HFFc6 (cell line): ENCODE data around the gene TBC1D3G. TPM values are rescaled to one million over a fixed set of nuclear protein-coding genes. Genes with fewer than 3 reads are reported as not detected.
"Not testable (repeated sequence)": the region's sequence is repeated elsewhere in the genome, so short reads cannot be mapped to it uniquely, and the experiment has no call there.

Source experiments
- DNase-seq: peaks from one replicate; pipeline ENCODE4 v3.0.0-alpha.2; 2018
- H3K27ac Mint-ChIP-seq: 2 replicates; pipeline ENCODE4 v1.8.0; 2020; ENCODE audit warnings: mild to moderate bottlenecking, mixed read lengths
- H3K27me3 Mint-ChIP-seq: 2 replicates; pipeline ENCODE4 v1.8.0; 2021; ENCODE audit warnings: mild to moderate bottlenecking, moderate library complexity, mixed read lengths; ENCODE audit not compliant: insufficient read depth
- H3K36me3 Mint-ChIP-seq: 2 replicates; pipeline ENCODE4 v1.8.0; 2021; ENCODE audit warnings: low read depth, mixed read lengths
- H3K4me1 Mint-ChIP-seq: 2 replicates; pipeline ENCODE4 v1.8.0; 2020; ENCODE audit warnings: low read depth, mixed read lengths
- H3K4me3 Mint-ChIP-seq: 2 replicates; pipeline ENCODE4 v1.8.0; 2020; ENCODE audit warnings: mild to moderate bottlenecking, moderate library complexity, mixed read lengths
- H3K9me3 Mint-ChIP-seq: 2 replicates; pipeline ENCODE4 v1.8.0; 2020; ENCODE audit warnings: mild to moderate bottlenecking, mixed read lengths
- long read RNA-seq: library from polyadenylated mRNA; unstranded; transcript quantifications from one replicate; pipeline ENCODE4 v2.0.0, GENCODE V29; 2019
- total RNA-seq, 6 experiments: library from RNA; stranded (reverse); fragmentation: NEBNext Ultra II Directional; extraction: Animal tissue kit (Norgen Biotek cat#: 25700); gene quantifications; 2 replicates in 1 of 6; 3 replicates in 5 of 6; pipeline ENCODE4 v1.2.3, GENCODE V29; 2021

The TBC1D3G gene
- not detected for total RNA-seq
- long read RNA-seq = 0 reads

DNA sequence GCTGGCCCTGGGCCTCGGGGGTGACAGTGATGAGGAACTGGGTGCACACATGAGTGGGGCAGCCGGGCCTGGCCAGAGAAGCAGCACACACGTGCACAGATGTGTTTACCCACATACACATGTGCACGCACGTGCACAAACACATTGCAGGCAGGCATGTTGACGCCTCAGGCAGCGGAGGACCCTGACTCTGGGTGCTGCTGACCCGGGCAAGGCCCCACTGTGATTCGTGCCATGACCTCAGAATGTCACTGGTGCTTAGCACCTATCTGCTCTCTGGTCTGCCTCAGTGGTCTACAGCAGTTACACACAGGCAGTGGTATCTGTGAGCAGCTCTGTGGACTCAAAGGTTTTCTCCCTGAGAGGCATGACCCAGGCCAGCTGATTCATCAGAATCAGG, at the start of gene TBC1D3G:
TSS of gene TBC1D3G (plus strand) at position 301 of the 400 bp plus-strand sequence. CDS start 1,528 bp downstream, outside the sequence.
- DNase-seq, H3K4me3 Mint-ChIP-seq, H3K27ac Mint-ChIP-seq, H3K36me3 Mint-ChIP-seq, H3K9me3 Mint-ChIP-seq, H3K27me3 Mint-ChIP-seq, H3K4me1 Mint-ChIP-seq: not testable (repeated sequence)

DNA sequence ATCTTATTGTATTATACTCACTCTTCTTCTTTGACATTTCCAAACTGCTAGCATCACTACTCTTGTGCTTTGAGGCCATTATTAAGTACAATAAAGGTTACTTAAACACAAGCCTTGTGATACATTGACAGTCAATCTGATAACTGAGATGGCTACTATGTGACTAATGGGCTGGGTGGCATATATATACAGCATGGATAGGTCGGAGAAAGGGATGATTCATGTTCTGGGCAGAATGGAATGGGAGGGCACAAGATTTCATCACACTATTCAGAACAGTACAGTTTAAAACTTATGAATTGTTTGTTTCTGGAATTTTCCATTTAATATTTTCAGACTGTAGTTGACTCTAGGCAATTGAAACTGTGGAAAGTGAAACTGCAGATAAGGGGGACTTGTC, 40.4 kb upstream of the TBC1D3G start:
- H3K4me1 Mint-ChIP-seq, H3K36me3 Mint-ChIP-seq, H3K27me3 Mint-ChIP-seq, H3K9me3 Mint-ChIP-seq, H3K27ac Mint-ChIP-seq, DNase-seq, H3K4me3 Mint-ChIP-seq: not testable (repeated sequence)

DNA sequence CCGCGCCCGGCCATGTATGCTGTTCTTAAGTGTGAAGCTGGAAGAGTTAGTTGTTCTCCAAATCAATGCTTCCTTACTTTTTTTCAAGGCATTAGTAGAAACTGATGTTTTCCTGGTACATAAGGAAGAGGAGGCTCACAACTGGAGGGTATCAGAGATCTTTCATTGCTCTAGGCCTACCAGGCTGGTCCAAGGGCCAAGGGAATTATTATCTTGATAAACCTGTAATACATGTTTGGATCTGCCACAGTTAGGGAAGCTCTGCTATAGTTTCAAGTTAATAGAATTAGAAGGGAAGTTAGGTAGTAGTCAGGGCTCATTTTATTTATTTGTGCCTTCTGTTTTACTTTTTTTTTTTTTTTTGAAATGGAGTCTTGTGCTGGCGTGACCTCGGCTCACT, 39.5 kb upstream of the TBC1D3G start:
- not testable (repeated sequence) for H3K27me3 Mint-ChIP-seq, DNase-seq, H3K4me1 Mint-ChIP-seq, H3K36me3 Mint-ChIP-seq, H3K27ac Mint-ChIP-seq, H3K4me3 Mint-ChIP-seq, H3K9me3 Mint-ChIP-seq

DNA sequence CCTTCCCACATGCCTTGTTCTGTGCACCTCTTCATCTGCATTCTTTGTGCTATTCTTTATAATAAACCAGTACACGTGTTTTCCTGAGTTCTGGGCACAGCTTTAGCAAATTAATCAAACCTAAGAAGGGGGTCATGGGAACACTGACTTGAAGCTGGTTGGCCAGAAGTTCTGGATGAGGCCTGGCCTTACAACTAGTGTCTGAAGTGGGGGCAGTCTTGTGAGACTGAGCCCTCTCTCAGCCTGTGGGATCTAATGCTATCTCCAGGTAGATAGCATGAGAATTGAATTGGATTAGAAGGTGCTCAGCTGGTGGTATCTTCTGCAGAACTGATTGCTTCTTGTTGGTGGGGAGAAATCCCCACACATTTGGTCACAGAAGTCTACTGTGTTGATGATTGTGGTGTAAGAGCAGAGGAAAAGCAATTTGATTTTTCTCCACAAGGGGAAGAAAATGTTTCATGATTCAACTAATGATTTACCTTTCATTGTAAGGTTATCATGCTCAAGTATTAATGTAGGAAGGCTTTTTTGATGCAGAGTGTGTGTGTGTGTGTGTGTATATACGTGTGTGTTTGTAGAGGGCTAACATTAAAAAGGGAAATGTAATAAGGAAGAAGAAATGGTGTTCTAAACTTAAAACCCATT, 33.6 kb upstream of the TBC1D3G start:
- H3K4me3 Mint-ChIP-seq = not testable (repeated sequence)

DNA sequence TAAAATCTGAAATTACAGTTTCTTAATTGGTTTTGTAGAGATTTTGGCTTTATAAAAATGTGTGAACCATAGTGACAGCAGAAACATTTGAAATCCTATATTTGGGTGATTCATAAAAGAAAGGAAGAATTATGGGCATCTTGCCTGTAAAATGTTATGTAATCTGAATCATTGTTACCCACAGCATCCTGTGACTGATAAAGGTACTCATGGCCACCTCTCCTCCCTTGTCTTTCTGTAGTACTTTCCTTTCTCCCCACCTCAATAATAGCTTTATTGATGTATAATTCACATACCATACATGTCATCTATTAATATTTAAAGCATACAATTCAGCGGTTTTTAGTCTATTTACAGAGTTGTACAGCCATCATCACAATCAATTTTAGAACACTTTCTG, 28.5 kb upstream of the TBC1D3G start:
- DNase-seq, H3K9me3 Mint-ChIP-seq, H3K27ac Mint-ChIP-seq, H3K36me3 Mint-ChIP-seq, H3K4me3 Mint-ChIP-seq, H3K4me1 Mint-ChIP-seq, H3K27me3 Mint-ChIP-seq: not testable (repeated sequence)

More for the DNA sequence above, 33.6 kb upstream of the TBC1D3G start:
- not testable (repeated sequence) for H3K4me1 Mint-ChIP-seq, H3K9me3 Mint-ChIP-seq, DNase-seq, H3K36me3 Mint-ChIP-seq, H3K27ac Mint-ChIP-seq, H3K27me3 Mint-ChIP-seq

DNA sequence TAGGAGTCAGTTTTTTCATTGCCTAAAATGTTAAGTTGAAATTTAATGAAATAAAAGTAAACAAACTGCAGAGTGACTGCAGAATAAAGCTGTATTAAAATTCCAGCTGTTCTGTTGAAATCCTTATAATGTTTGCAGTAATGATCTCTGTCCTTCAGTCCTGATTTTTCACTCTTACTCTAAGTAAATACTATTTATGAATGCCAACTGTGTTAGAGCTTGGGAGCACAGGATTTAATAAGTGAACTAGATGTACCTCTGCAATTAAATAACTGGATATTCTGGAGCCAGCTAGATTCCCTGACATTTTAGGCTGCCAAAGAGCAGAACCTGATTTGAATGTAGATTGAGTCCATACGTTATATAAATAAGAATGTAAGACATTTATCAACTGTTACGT, 7.9 kb upstream of the TBC1D3G start:
- not testable (repeated sequence) for H3K27ac Mint-ChIP-seq, H3K4me1 Mint-ChIP-seq, DNase-seq, H3K4me3 Mint-ChIP-seq, H3K9me3 Mint-ChIP-seq, H3K36me3 Mint-ChIP-seq, H3K27me3 Mint-ChIP-seq

DNA sequence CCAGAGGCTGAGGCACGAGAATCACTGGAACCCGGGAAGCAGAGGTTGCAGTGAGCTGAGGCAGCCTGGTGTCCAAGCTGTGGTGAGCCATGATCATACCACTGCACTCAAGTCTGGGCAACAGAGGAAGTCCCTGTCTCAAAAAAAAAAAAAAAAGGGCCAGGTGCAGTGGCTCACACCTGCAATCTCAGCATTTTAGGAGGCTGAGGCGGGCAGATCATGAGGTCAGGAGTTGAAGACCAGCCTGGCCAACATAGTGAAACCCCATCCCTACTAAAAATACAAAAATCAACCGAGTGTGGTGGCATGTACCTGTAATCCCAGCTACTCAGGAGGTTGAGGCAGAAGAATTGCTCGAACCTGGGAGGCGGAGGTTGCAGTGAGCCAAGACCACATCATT, 38.8 kb downstream of the TBC1D3G start:
- H3K9me3 Mint-ChIP-seq, H3K36me3 Mint-ChIP-seq, DNase-seq, H3K27ac Mint-ChIP-seq, H3K4me3 Mint-ChIP-seq, H3K27me3 Mint-ChIP-seq, H3K4me1 Mint-ChIP-seq: not testable (repeated sequence)

DNA sequence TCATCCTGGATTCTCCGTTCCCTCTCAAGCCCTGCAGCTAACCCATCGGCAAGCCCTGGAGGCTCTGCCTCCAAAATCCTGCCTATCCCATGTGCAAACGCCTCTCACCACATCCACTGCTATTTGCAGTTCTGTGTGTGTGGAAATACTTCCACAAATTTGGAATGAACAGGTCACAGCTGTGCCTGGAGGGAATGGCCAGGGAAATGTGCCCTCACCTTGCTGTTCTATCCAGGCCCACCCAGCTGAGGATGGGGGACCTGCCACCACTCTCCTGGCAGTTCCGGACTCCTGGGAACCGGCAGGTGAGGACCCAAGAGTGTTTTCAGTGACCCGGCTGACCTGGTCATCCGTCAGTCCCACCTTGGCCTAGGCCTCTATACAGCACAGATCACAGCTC, 52.3 kb downstream of the TBC1D3G start:
- H3K4me1 Mint-ChIP-seq, H3K4me3 Mint-ChIP-seq, DNase-seq, H3K27ac Mint-ChIP-seq, H3K9me3 Mint-ChIP-seq, H3K27me3 Mint-ChIP-seq, H3K36me3 Mint-ChIP-seq: not testable (repeated sequence)

Other genes with a start within 250 kb of the TBC1D3G start
- gene CCL3, start 233.7 kb upstream of the TBC1D3G start, total RNA-seq = not detected
- not detected for gene CCL4, start 220.1 kb upstream of the TBC1D3G start, total RNA-seq
- gene TBC1D3B, start 147.2 kb upstream of the TBC1D3G start, total RNA-seq = 1 to 10 TPM in 2 of 6 experiments, under 1 TPM in 4; 0.54 to 1.3 (median 0.80) TPM
- under 1 TPM in 5 of 6 experiments, not detected in 1; 0.17 to 0.66 (median 0.46) TPM for gene CCL3L1, start 127.1 kb upstream of the TBC1D3G start, total RNA-seq
- not detected for gene CCL4L2, start 112.8 kb upstream of the TBC1D3G start, total RNA-seq
- gene TBC1D3I, start 59.3 kb upstream of the TBC1D3G start, total RNA-seq = under 1 TPM in 2 of 6 experiments, not detected in 4; 0.24 to 0.28 TPM
- not detected for gene TBC1D3H, start 64.6 kb downstream of the TBC1D3G start, total RNA-seq
- gene ZNHIT3, start 162.8 kb downstream of the TBC1D3G start, total RNA-seq = 10 to 100 TPM; 26.7 to 32.2 (median 29.6) TPM
- 10 to 100 TPM; 32.4 to 45.9 (median 38.4) TPM for gene MYO19, start 211.0 kb downstream of the TBC1D3G start, total RNA-seq
- 10 to 100 TPM; 12.0 to 15.1 (median 12.5) TPM for gene PIGW, start 211.1 kb downstream of the TBC1D3G start, total RNA-seq
- gene GGNBP2, start 221.0 kb downstream of the TBC1D3G start, total RNA-seq = 10 to 100 TPM; 53.1 to 62.8 (median 54.2) TPM